Vagina (tissue), 2 donors: ENCODE results near the gene DGCR8. TPM values are rescaled to one million over a fixed set of nuclear protein-coding genes. Genes with fewer than 3 reads are reported as not detected.

Experiments used
- DNase-seq, 2 donors: peaks; one replicate each; pipeline ENCODE4 v3.0.0-alpha.2; 2017; ENCODE audit errors: extremely low spot score in 2 of 2
- H3K27ac ChIP-seq: fragments of 200-600 bp; sonication (generic); one replicate; pipeline ENCODE4 v1.5.1; 2019
- H3K27me3 ChIP-seq: fragments of 200-600 bp; sonication (generic); one replicate; pipeline ENCODE4 v1.5.1; 2019
- H3K36me3 ChIP-seq, 2 donors: fragments of 200-600 bp; sonication (generic); one replicate each; pipeline ENCODE4 v1.5.1; 2017 to 2019
- H3K4me1 ChIP-seq: fragments of 200-600 bp; sonication (generic); one replicate; pipeline ENCODE4 v1.5.1; 2019
- H3K4me3 ChIP-seq, 2 donors: fragments of 200-600 bp; sonication (generic); 1 replicate in 1 of 2; 2 replicates in 1 of 2; pipeline ENCODE4 v1.5.1; 2016 to 2019
- H3K9me3 ChIP-seq: fragments of 200-600 bp; sonication (generic); one replicate; pipeline ENCODE4 v1.5.1; 2019
- POLR2A ChIP-seq, 2 donors: fragments of 450-650 bp; IDR thresholded peaks; one replicate each; pipeline ENCODE4 v1.6.1; 2017; ENCODE audit warnings: antibody characterized with exemption in 2 of 2, mild to moderate bottlenecking in 2 of 2, moderate library complexity in 2 of 2
- POLR2AphosphoS5 ChIP-seq, 2 donors: sonication (generic); formaldehyde crosslinking; IDR thresholded peaks; one replicate each; pipeline ENCODE4 v1.9.0; 2017; ENCODE audit warnings: antibody characterized with exemption in 2 of 2, mild to moderate bottlenecking in 2 of 2, low read depth in 1 of 2; ENCODE audit not compliant: insufficient read depth in 1 of 2
- intact Hi-C: fragments of 100-400 bp; cut with DNase I; formaldehyde crosslinking; loops from one replicate; pipeline ENCODE4 v1.15.1; 2023
- total RNA-seq: library from RNA; depleted of rRNA; stranded (reverse); fragments of >200 nt; gene quantifications from one replicate; pipeline ENCODE4 v1.2.3, GENCODE V29; 2016
- TF ChIP-seq, protein P1 (sequence below), 3 experiments: fragments of 450-650 bp in 2 of 3; fragments of 200-600 bp in 1 of 3; sonication (generic) in 1 of 3; IDR thresholded peaks; one replicate each; pipeline ENCODE4 v1.5.1; 2017 to 2019; ENCODE audit warnings: antibody characterized with exemption in 3 of 3, mild to moderate bottlenecking in 2 of 3, moderate library complexity in 2 of 3

Gene DGCR8
- total RNA-seq, 1 donor from 2014 or later: 27.3 TPM

DNA sequence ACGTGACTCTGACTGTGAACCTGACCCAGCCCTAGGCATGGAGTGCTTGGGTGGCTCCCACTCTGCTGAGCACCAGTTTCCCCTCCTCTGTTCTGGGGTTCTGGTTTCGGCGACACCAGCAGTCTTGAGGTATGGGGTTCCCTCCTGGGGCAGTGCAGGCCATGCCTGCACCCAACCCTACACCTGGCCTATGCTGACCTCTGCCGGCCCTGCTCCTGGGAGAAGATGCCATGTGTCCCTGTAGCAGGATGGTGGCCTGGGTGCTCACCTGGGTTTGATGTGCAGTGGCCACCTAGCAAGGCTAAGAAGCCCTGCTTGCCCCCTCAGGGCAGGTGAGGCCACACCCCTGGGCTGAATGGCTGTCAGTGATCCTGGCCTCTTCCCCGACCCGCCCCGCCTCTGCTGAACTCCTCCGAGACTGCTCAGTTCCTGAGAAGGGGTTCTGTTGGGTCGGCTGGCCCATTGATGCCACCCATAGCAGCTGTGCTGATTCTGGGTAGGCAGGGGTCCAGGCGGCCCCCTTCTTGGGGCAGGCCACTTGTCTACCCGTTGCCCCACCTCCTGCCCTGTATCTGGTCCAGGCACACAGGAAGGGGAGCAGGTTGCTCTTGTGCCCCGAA is 54.0 kb downstream of the DGCR8 start:
- intact Hi-C loops: no loop called here

DNA sequence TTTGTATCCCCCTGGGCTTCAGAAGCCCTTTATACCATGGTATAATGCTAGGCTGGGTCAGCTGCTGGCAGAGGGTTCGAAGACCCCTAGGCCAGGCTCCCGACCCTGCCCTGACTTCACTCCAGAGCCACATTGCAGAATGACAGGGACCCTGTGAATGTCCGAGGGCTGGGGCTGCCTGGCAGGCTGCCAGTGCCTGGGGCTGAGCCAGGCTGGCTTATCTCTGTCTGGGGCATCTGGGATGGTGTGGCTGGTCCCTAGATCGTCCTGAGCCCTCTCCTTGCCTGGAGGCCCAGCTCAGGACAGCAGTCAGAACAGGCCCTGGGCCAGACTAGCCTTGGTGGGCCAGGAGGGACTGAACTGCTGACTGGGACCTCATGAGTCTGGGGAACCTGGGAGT is 55.2 kb downstream of the DGCR8 start:
- no peak for DNase-seq
- Histone ChIP-seq H3K36me3 (peaks cover 0 to 7% of the 10 kb centered on the region in 2 donors), H3K27ac (no peak overlapping the region), H3K9me3 (no peaks in the 10 kb centered on the region), H3K4me1 (peaks cover 72% of the 10 kb centered on the region), H3K4me3 (no peak overlapping the region), H3K27me3 (no peaks in the 10 kb centered on the region)
- TF ChIP-seq POLR2AphosphoS5 (IDR thresholded peaks at IDR 0.05; ENCODE audit: insufficient read depth in 1 of 2, low read depth in 1 of 2): no peak
- no peak for TF ChIP-seq POLR2A (IDR thresholded peaks at IDR 0.05)
- TF ChIP-seq, protein P1, sequence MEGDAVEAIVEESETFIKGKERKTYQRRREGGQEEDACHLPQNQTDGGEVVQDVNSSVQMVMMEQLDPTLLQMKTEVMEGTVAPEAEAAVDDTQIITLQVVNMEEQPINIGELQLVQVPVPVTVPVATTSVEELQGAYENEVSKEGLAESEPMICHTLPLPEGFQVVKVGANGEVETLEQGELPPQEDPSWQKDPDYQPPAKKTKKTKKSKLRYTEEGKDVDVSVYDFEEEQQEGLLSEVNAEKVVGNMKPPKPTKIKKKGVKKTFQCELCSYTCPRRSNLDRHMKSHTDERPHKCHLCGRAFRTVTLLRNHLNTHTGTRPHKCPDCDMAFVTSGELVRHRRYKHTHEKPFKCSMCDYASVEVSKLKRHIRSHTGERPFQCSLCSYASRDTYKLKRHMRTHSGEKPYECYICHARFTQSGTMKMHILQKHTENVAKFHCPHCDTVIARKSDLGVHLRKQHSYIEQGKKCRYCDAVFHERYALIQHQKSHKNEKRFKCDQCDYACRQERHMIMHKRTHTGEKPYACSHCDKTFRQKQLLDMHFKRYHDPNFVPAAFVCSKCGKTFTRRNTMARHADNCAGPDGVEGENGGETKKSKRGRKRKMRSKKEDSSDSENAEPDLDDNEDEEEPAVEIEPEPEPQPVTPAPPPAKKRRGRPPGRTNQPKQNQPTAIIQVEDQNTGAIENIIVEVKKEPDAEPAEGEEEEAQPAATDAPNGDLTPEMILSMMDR (IDR thresholded peaks at IDR 0.05): no peak
- intact Hi-C loops: no loop called here

More for the DNA sequence above, 54.0 kb downstream of the DGCR8 start:
- Histone ChIP-seq H3K27ac (no peak overlapping the region), H3K4me3 (no peak overlapping the region), H3K9me3 (no peaks in the 10 kb centered on the region), H3K4me1 (peaks cover 76% of the 10 kb centered on the region), H3K27me3 (no peaks in the 10 kb centered on the region), H3K36me3 (no peaks in the 10 kb centered on the region)
- no peak for DNase-seq
- TF ChIP-seq POLR2AphosphoS5 (IDR thresholded peaks at IDR 0.05; ENCODE audit: insufficient read depth in 1 of 2, low read depth in 1 of 2) (no peak), POLR2A (IDR thresholded peaks at IDR 0.05) (no peak)
- TF ChIP-seq, protein P1 (IDR thresholded peaks at IDR 0.05): no peak

DNA sequence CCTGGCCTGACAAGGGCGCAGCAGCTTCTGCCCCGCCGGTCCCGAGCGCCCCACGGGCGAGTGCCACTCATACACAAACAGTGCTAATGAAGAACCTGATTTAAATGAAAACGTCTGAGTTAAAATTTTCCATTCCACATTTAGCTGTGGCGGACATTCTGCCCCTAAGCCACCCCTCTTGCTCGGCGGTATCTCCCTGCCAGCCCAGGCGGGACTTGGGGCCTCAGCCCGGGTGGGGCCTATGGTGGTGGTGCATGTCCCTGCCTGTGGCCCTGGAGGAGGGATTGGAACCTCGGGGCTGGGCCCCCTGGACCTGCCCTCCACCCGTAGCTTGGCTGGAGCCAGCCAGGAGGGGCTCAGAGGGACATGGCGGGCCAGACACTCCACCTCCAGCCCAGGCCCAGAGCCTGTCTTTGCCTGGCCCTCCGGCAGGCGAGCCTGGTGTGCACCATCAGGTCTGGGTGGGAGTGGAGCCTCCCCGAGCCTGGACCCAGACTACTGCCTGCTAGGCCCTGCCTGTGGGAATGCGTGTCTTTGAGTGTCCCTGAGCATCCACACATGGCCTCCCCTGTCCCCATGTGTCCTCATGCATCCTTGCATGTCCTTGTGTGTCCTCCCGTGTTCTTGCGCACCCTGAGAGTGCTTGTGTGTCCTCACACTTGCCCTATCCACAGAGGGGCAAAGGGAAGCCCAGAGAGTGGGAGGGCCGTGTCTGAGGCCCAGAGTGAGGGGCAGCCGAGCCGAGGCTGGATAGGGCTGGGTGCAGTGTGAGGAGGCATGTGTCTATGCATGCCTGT is 56.0 kb downstream of the DGCR8 start:
- Histone ChIP-seq H3K27ac (no peak overlapping the region), H3K27me3 (no peaks in the 10 kb centered on the region), H3K9me3 (no peaks in the 10 kb centered on the region), H3K4me1 (peaks cover 66% of the 10 kb centered on the region), H3K4me3 (no peak overlapping the region), H3K36me3 (peaks cover 0 to 7% of the 10 kb centered on the region in 2 donors)
- intact Hi-C loops: no loop called here
- no peak for DNase-seq
- TF ChIP-seq POLR2A (IDR thresholded peaks at IDR 0.05): no peak
- no peak for TF ChIP-seq POLR2AphosphoS5 (IDR thresholded peaks at IDR 0.05; ENCODE audit: insufficient read depth in 1 of 2, low read depth in 1 of 2)
- TF ChIP-seq, protein P1 (IDR thresholded peaks at IDR 0.05): no peak

DNA sequence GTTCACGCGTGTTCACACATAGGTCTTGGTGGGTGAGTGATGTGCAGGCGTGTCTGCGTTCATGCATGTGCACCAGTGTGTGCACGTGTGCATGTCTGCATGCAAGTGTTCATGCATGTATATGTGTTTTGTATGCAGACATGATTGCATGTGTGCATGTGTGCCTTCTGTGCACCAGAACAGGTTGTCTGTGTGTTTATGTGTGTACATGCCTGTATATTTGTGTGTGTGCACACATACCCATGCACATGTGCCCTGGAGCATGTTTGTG is 56.5 kb downstream of the DGCR8 start:
- intact Hi-C loops: no loop called here
- Histone ChIP-seq H3K9me3 (no peaks in the 10 kb centered on the region), H3K4me3 (no peak overlapping the region), H3K4me1 (peaks cover 66% of the 10 kb centered on the region), H3K27me3 (no peaks in the 10 kb centered on the region), H3K36me3 (peaks cover 0 to 11% of the 10 kb centered on the region in 2 donors), H3K27ac (no peak overlapping the region)
- TF ChIP-seq POLR2AphosphoS5 (IDR thresholded peaks at IDR 0.05; ENCODE audit: insufficient read depth in 1 of 2, low read depth in 1 of 2): no peak
- TF ChIP-seq POLR2A (IDR thresholded peaks at IDR 0.05): no peak
- TF ChIP-seq, protein P1 (IDR thresholded peaks at IDR 0.05): no peak
- DNase-seq: no peak

DNA sequence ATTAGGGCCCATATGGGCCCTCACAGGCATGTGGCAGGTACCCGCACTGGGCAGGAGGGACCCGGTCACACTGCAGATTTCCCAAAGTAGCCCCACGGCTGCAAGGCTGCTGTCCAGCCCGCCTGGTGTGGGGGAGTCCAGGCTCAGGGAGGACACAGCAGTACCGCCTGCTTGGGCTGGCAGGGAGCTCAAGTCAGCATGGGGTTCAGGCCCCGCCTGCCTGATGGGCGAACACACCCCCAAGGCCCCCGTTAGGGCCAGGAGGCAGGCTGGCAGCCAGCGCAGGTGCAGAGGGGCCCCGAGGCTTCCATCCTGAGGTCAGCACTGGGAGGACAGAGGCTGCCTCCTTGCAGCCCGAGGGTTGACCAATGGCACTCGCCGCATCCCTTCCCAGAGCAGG is 57.1 kb downstream of the DGCR8 start:
- peaks cover 0 to 12% of the 10 kb centered on the region in 2 donors for H3K36me3 ChIP-seq
- no peaks in the 10 kb centered on the region for H3K27me3 ChIP-seq
- H3K4me3 ChIP-seq: no peak overlapping the region
- intact Hi-C loops: no loop called here
- TF ChIP-seq POLR2AphosphoS5 (IDR thresholded peaks at IDR 0.05; ENCODE audit: insufficient read depth in 1 of 2, low read depth in 1 of 2): no peak
- TF ChIP-seq, protein P1 (IDR thresholded peaks at IDR 0.05): no peak
- DNase-seq: no peak
- H3K27ac ChIP-seq: no peak overlapping the region
- H3K9me3 ChIP-seq: no peaks in the 10 kb centered on the region
- H3K4me1 ChIP-seq: peaks cover 66% of the 10 kb centered on the region
